K562 (cell line): Measurements from ENCODE around the gene SERTAD2. TPM values are rescaled to one million over a fixed set of nuclear protein-coding genes. Genes with fewer than 3 reads are reported as not detected.

Experiments
- ATAC-seq: fragments of 200-7000 bp; cut with Tn5 transposase; 3 replicates; pipeline ENCODE4 v1.9.1; 2020; ENCODE audit warnings: moderate library complexity
- BruUV-seq: library from RNA; stranded (reverse); fragments of 400-500 nt; replicated peaks from 2 replicates; lab custom pipeline; 2021; lab: Mats Ljungman, UMichigan
- CTCF ChIA-PET: fragments of 300-600 bp; formaldehyde crosslinking; extraction: SDS; loops from one replicate; lab custom pipeline; 2021; ENCODE audit warnings: low intra/inter-chr PET ratio; lab: Yijun Ruan, JAX
- POLR2A ChIA-PET: fragments of 300-600, 350-650 bp; sonication (Branson Sonifier 250); formaldehyde crosslinking; extraction: SDS; loops from one replicate; lab custom pipeline; 2021; ENCODE audit warnings: antibody characterized with exemption, inconsistent platforms; lab: Yijun Ruan, JAX
- DNase-seq, 4 experiments: peaks; one replicate each; pipeline versions ENCODE4 v3.0.0 to v3.0.0-alpha.2; 2011 to 2018; ENCODE audit warnings: low spot score in 3 of 4, mixed read lengths in 3 of 4; ENCODE audit errors: extremely low read depth in 1 of 4
- FAIRE-seq: peaks from 2 replicates; lab custom pipeline; 2011; peaks lifted over from hg19 to GRCh38; lab: Jason Lieb, UNC
- H2AFZ ChIP-seq: 2 replicates; pipeline ENCODE4 v1.6.0; 2011; ENCODE audit warnings: low read depth, low read length, control low read depth, inconsistent platforms
- H3K27ac ChIP-seq: fragments of 200-600 bp; 3 replicates; pipeline ENCODE4 v1.8.0; 2011; ENCODE audit warnings: low read depth, mild to moderate bottlenecking, control low read depth, inconsistent platforms, low read length, moderate library complexity, mixed read lengths; ENCODE audit errors: extremely low read depth
- H3K27me3 ChIP-seq, 2 experiments: fragments of 300-600 bp in 1 of 2; 2 replicates in 1 of 2; 3 replicates in 1 of 2; pipeline versions ENCODE4 v1.6.0 to v1.8.0; 2011; ENCODE audit warnings: inconsistent platforms in 2 of 2, low read length in 2 of 2, mild to moderate bottlenecking in 1 of 2, mixed read lengths in 1 of 2, moderate library complexity in 1 of 2; ENCODE audit not compliant: control insufficient read depth in 2 of 2, insufficient read depth in 2 of 2
- H3K36me3 ChIP-seq: fragments of 300-600 bp; 3 replicates; pipeline ENCODE4 v1.8.0; 2011; ENCODE audit warnings: mild to moderate bottlenecking, low read length, inconsistent platforms; ENCODE audit not compliant: control insufficient read depth, insufficient read depth
- H3K4me1 ChIP-seq, 2 experiments: fragments of 200-600 bp in 1 of 2; replicated peaks in 1 of 2; 2 replicates in 1 of 2; 3 replicates in 1 of 2; pipeline versions ENCODE4 v1.5.1 to v1.8.0; 2011; ENCODE audit warnings: inconsistent platforms in 2 of 2, low read length in 2 of 2, mild to moderate bottlenecking in 1 of 2, mixed read lengths in 1 of 2, moderate library complexity in 1 of 2; ENCODE audit not compliant: control insufficient read depth in 2 of 2, insufficient read depth in 2 of 2
- H3K4me2 ChIP-seq: 2 replicates; pipeline ENCODE4 v1.6.1; 2011; ENCODE audit warnings: low read length, control low read depth, inconsistent platforms, mixed read lengths; ENCODE audit not compliant: insufficient read depth
- H3K4me3 ChIP-seq: fragments of 200-600 bp; sonication (generic), shearing (Covaris generic); 2 replicates; pipeline ENCODE4 v1.5.1; 2016; ENCODE audit warnings: control low read depth, inconsistent platforms
- H3K79me2 ChIP-seq: fragments of 200-600 bp; 3 replicates; pipeline ENCODE4 v1.8.0; 2011; ENCODE audit warnings: low read length, inconsistent platforms; ENCODE audit not compliant: control insufficient read depth, insufficient read depth
- H3K9ac ChIP-seq, 2 experiments: 2 replicates each; pipeline versions ENCODE4 v1.6.0 to v1.6.1; 2011; ENCODE audit warnings: low read depth in 2 of 2, low read length in 2 of 2, control low read depth in 1 of 2, inconsistent platforms in 1 of 2, mild to moderate bottlenecking in 1 of 2, mixed read lengths in 1 of 2; ENCODE audit not compliant: insufficient read depth in 1 of 2
- H3K9me1 ChIP-seq: one replicate; pipeline ENCODE4 v1.6.0; 2011; ENCODE audit warnings: inconsistent platforms, mild to moderate bottlenecking, low read length, moderate library complexity; ENCODE audit not compliant: control insufficient read depth, insufficient read depth
- H3K9me3 ChIP-seq: replicated peaks from 2 replicates; pipeline ENCODE4 v1.5.1; 2011; ENCODE audit warnings: low read depth, low read length, inconsistent platforms; ENCODE audit not compliant: control insufficient read depth, insufficient read depth
- H4K20me1 ChIP-seq: replicated peaks from 2 replicates; pipeline ENCODE4 v1.6.1; 2011; ENCODE audit warnings: low read length, inconsistent platforms, mixed read lengths; ENCODE audit not compliant: control insufficient read depth, insufficient read depth
- GMEB1 ChIP-seq: fragments of 250-450 bp; sonication (Bioruptor Pico); IDR thresholded peaks from 2 replicates; pipeline ENCODE4 v1.4.0; 2020; ENCODE audit warnings: mild to moderate bottlenecking
- HES1 ChIP-seq: fragments of 450-650 bp; IDR thresholded peaks from 2 replicates; pipeline ENCODE4 v1.6.1; 2016; ENCODE audit warnings: low read depth, mild to moderate bottlenecking, moderate library complexity
- KDM2B ChIP-seq: fragments of 250-450 bp; sonication (Bioruptor Pico); IDR thresholded peaks from 2 replicates; pipeline ENCODE4 v1.8.0; 2021; ENCODE audit warnings: mild to moderate bottlenecking, moderate library complexity
- POLR2G ChIP-seq: fragments of 200-400 bp; formaldehyde crosslinking; IDR thresholded peaks from 2 replicates; pipeline ENCODE4 v1.6.1; 2017; ENCODE audit warnings: low read depth, mild to moderate bottlenecking, antibody characterized with exemption, low read length, moderate library complexity
- SMAD1 ChIP-seq: fragments of 150-350 bp; IDR thresholded peaks from 2 replicates; pipeline ENCODE4 v1.6.1; 2014; ENCODE audit warnings: low read length, low read depth; ENCODE audit not compliant: partially characterized antibody
- ZNF699 ChIP-seq: fragments of 250-450 bp; sonication (Bioruptor Pico); IDR thresholded peaks from 2 replicates; pipeline ENCODE4 v1.8.0; 2021; ENCODE audit warnings: mild to moderate bottlenecking, moderate library complexity; ENCODE audit not compliant: insufficient replicate concordance
- WGBS: fragments of 100-300 bp; shearing (Covaris generic); methylation state at CpG from one replicate; pipeline ENCODE4 v1.1.6; 2016; ENCODE audit warnings: low coverage, mixed read lengths; ENCODE audit not compliant: insufficient coverage; ENCODE audit errors: missing lambda C conversion rate; 5-methylcytosine and 5-hydroxymethylcytosine counted together
- in situ Hi-C: fragments of 300-500 bp; cut with MboI; formaldehyde crosslinking; loops from 4 replicates; pipeline ENCODE4 v1.15.0; 2018; ENCODE audit warnings: inconsistent platforms, mixed read lengths
- intact Hi-C: fragments of 100-400 bp; cut with micrococcal nuclease; formaldehyde crosslinking; loops from 2 replicates; pipeline ENCODE4 v1.14.2; 2022
- polyA plus RNA-seq, 8 experiments: library from polyadenylated mRNA; depleted of rRNA in 4 of 8; stranded (reverse) in 5 of 8; unstranded in 3 of 8; fragments of >200 nt; fragmentation: Nextera tagmentation in 2 of 8; fragmentation: Illumina TruSeq in 1 of 8; extraction: Ambion mirVana in 2 of 8; extraction: Trizol in 1 of 8; gene quantifications; 2 replicates each; pipeline versions ENCODE4 v1.2.1 to v1.2.3, GENCODE V29; 2011 to 2014; ENCODE audit warnings: inconsistent platforms in 1 of 8, missing spikeins in 1 of 8
- total RNA-seq, 7 experiments: library from RNA; depleted of rRNA in 6 of 7; stranded (reverse); fragments of >200 nt in 6 of 7; fragmentation: Illumina TruSeq in 2 of 7; extraction: Trizol in 2 of 7; gene quantifications; 2 replicates each; pipeline versions ENCODE4 v1.2.1 to v1.2.3, GENCODE V29; 2011 to 2021; ENCODE audit warnings: low replicate concordance in 1 of 7

SERTAD2 gene
- total and polyA plus RNA-seq, 9 of the 15 experiments (the other 6 are each of a cell fraction or from before 2014, with no cell fraction given): 3.0 to 12.5 (median 6.1) TPM

- peak in 1 of 4 experiments; percentile 31 for DNase-seq
- no peak for ATAC-seq
- peaks cover 81% of the 10 kb centered on the region for H3K79me2 ChIP-seq
- peaks cover 17 to 42% of the 10 kb centered on the region in 2 experiments for H3K4me1 ChIP-seq
- H3K9me3 ChIP-seq: no peaks in the 10 kb centered on the region
- H2AFZ ChIP-seq: no peak overlapping the region
- no peaks in the 10 kb centered on the region for H3K9me1 ChIP-seq
- ChIA-PET CTCF (no interaction called here), POLR2A (interaction anchor here (0.6 to 2.3 kb wide), 5 partner anchors 10 to 693 kb away, joined by 3 to 6 read pairs (median 3); no protein-coding TSS in a partner anchor)
- no peak overlapping the region for H3K4me2 ChIP-seq
- intact Hi-C loops (no loop called here), in situ Hi-C loops (no loop called here)
- H3K36me3 ChIP-seq: peaks cover 74% of the 10 kb centered on the region
- H3K9ac ChIP-seq: no peak overlapping the region
- no peak overlapping the region for H3K4me3 ChIP-seq
- H4K20me1 ChIP-seq: 0 out of 2 replicates have a peak, but pooled peaks cover 4% of the 10 kb centered on the region
- no peaks in the 10 kb centered on the region for H3K27me3 ChIP-seq
- H3K27ac ChIP-seq: no peak overlapping the region
- TF ChIP-seq SMAD1: no peak
- TF ChIP-seq KDM2B (CRISPR knock-in tag): no peak
- TF ChIP-seq GMEB1: no peak
- TF ChIP-seq HES1: no peak
- TF ChIP-seq ZNF699 (CRISPR knock-in tag): no peak
- TF ChIP-seq POLR2G: 0 out of 2 replicates have a peak, but pooled peaks have one; percentile 21
- no TSS peak for BruUV-seq
- 91% methylated on average over 31 of the region's 38 CpGs for WGBS
- no peak for FAIRE-seq
Measured at GRCh38 chr2:64635976-64636911, 17.5 kb downstream of the SERTAD2 start.
